Mesenchymal stem cell (in vitro differentiated cells and primary cell): Measurements from ENCODE around the gene TK1.
A peak's percentile ranks its signal among the peaks of the same experiment; 100 is the strongest.

Experiments used
- DNase-seq: peaks from one replicate; pipeline ENCODE4 v3.0.0-alpha.2; 2013
- H2AFZ ChIP-seq: one replicate; pipeline ENCODE4 v1.6.1; 2013; ENCODE audit warnings: low read depth, mild to moderate bottlenecking, control low read depth, inconsistent platforms, low read length, moderate library complexity
- H2AK5ac ChIP-seq: 2 replicates; pipeline ENCODE4 v1.6.1; 2013; ENCODE audit warnings: low read length, moderate library complexity, mild to moderate bottlenecking, inconsistent platforms; ENCODE audit not compliant: severe bottlenecking
- H2BK120ac ChIP-seq: one replicate; pipeline ENCODE4 v1.6.1; 2013; ENCODE audit warnings: low read depth, mild to moderate bottlenecking, inconsistent platforms, low read length, moderate library complexity
- H2BK12ac ChIP-seq, 2 experiments: one replicate each; pipeline ENCODE4 v1.6.1; 2013; ENCODE audit warnings: inconsistent platforms in 2 of 2, low read length in 2 of 2, mild to moderate bottlenecking in 2 of 2, moderate library complexity in 2 of 2, control low read depth in 1 of 2
- H2BK15ac ChIP-seq: one replicate; pipeline ENCODE4 v1.6.1; 2013; ENCODE audit warnings: mild to moderate bottlenecking, low read depth, inconsistent platforms; ENCODE audit not compliant: poor library complexity, severe bottlenecking
- H2BK5ac ChIP-seq: 2 replicates; pipeline ENCODE4 v1.6.1; 2013; ENCODE audit warnings: low read depth, mild to moderate bottlenecking, low read length, control low read depth, inconsistent platforms; ENCODE audit not compliant: poor library complexity, severe bottlenecking
- H3K14ac ChIP-seq, 2 experiments: one replicate each; pipeline ENCODE4 v1.6.1; 2013; ENCODE audit warnings: inconsistent platforms in 2 of 2, low read length in 2 of 2, control low read depth in 1 of 2, mild to moderate bottlenecking in 1 of 2, moderate library complexity in 1 of 2
- H3K18ac ChIP-seq, 2 experiments: one replicate each; pipeline ENCODE4 v1.6.1; 2013; ENCODE audit warnings: inconsistent platforms in 2 of 2, low read length in 2 of 2, control low read depth in 1 of 2, low read depth in 1 of 2, mild to moderate bottlenecking in 1 of 2
- H3K23ac ChIP-seq, 2 experiments: one replicate each; pipeline ENCODE4 v1.6.1; 2013; ENCODE audit warnings: inconsistent platforms in 2 of 2, low read length in 2 of 2, mild to moderate bottlenecking in 2 of 2, moderate library complexity in 2 of 2, control low read depth in 1 of 2
- H3K27ac ChIP-seq: 2 replicates; pipeline ENCODE4 v1.5.1; 2013; ENCODE audit warnings: mild to moderate bottlenecking, moderate library complexity, low read length, control low read depth, inconsistent platforms; ENCODE audit not compliant: poor library complexity, severe bottlenecking
- H3K27me3 ChIP-seq, 2 experiments: 2 replicates each; pipeline versions ENCODE4 v1.6.1 to v1.7.0; 2013; ENCODE audit warnings: low read length in 2 of 2, mild to moderate bottlenecking in 2 of 2, moderate library complexity in 2 of 2, control low read depth in 1 of 2, inconsistent platforms in 1 of 2; ENCODE audit not compliant: control insufficient read depth in 1 of 2, insufficient read depth in 1 of 2
- H3K36me3 ChIP-seq, 2 experiments: 2 replicates each; pipeline versions ENCODE4 v1.6.1 to v1.7.0; 2013; ENCODE audit warnings: low read length in 2 of 2, control low read depth in 1 of 2, inconsistent platforms in 1 of 2, low read depth in 1 of 2, mild to moderate bottlenecking in 1 of 2; ENCODE audit not compliant: insufficient read depth in 2 of 2, control insufficient read depth in 1 of 2
- H3K4ac ChIP-seq, 2 experiments: one replicate each; pipeline ENCODE4 v1.6.1; 2013; ENCODE audit warnings: inconsistent platforms in 2 of 2, low read length in 2 of 2, mild to moderate bottlenecking in 2 of 2, moderate library complexity in 2 of 2, control low read depth in 1 of 2, low read depth in 1 of 2
- H3K4me1 ChIP-seq: 2 replicates; pipeline ENCODE4 v1.6.1; 2013; ENCODE audit warnings: low read depth, low read length, control low read depth; ENCODE audit not compliant: control insufficient read depth, insufficient read depth
- H3K4me2 ChIP-seq: 2 replicates; pipeline ENCODE4 v1.6.1; 2013; ENCODE audit warnings: low read length, mild to moderate bottlenecking, inconsistent platforms; ENCODE audit not compliant: poor library complexity, severe bottlenecking
- H3K4me3 ChIP-seq, 2 experiments: 2 replicates each; pipeline versions ENCODE4 v1.5.1 to v1.7.0; 2013; ENCODE audit warnings: low read length in 2 of 2, mild to moderate bottlenecking in 2 of 2, control low read depth in 1 of 2, low read depth in 1 of 2; ENCODE audit not compliant: insufficient read depth in 1 of 2
- H3K79me1 ChIP-seq: replicated peaks from 2 replicates; pipeline ENCODE4 v1.6.1; 2013; ENCODE audit warnings: mild to moderate bottlenecking, control low read depth, low read length, inconsistent platforms; ENCODE audit not compliant: poor library complexity, severe bottlenecking
- H3K9ac ChIP-seq: 2 replicates; pipeline ENCODE4 v1.7.0; 2013; ENCODE audit warnings: mild to moderate bottlenecking, low read length, moderate library complexity
- H3K9me3 ChIP-seq: 2 replicates; pipeline ENCODE4 v1.7.0; 2013; ENCODE audit warnings: mild to moderate bottlenecking, low read length; ENCODE audit not compliant: control insufficient read depth
- H4K8ac ChIP-seq: one replicate; pipeline ENCODE4 v1.6.1; 2013; ENCODE audit warnings: inconsistent platforms, mild to moderate bottlenecking, low read length, moderate library complexity
- H4K91ac ChIP-seq: one replicate; pipeline ENCODE4 v1.6.1; 2013; ENCODE audit warnings: mild to moderate bottlenecking, low read length, inconsistent platforms
- WGBS: methylation state at CpG from one replicate; pipeline ENCODE4 v1.1.7; 2013; ENCODE audit warnings: mixed read lengths; 5-methylcytosine and 5-hydroxymethylcytosine counted together

TK1 gene

DNA sequence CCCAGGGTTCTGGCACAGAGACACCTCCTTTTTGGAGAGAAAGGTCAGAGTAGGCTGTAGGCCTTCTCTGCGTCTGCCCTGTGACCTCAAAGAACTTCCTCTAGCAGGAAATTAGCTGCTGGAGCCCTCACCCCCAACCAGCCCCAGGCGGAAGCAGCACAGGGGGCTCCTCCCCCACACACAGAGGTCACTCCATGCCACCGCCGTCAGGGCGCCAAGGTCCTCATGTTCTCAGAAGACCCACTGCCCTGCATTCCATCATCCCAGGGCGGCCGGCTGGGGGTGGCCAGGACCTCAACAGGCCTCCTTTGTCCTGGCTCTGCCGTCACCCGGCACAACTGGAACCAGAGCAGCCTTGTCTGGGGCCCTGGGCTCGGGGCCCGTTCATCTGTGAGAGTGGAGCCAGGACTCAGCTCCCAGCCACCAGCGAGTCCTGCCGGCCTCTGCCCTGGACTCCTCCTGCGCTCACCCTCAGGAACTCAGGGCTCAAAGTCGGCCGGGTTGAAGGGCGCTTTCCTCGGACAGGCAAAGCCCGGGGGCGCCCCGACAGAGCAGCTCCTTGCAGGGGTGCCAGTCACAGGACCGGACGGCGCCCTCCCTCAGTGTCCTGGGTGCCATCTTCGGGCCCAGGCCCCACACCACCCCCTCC, 59.5 kb downstream of the TK1 start:
- Histone ChIP-seq H3K4ac (peak overlapping the region; percentile 77 to 88), H3K4me1 (peaks cover 52% of the 10 kb centered on the region), H3K9me3 (no peaks in the 10 kb centered on the region), H2BK120ac (peak overlapping the region; percentile 91), H3K27me3 (peaks cover 3 to 55% of the 10 kb centered on the region in 2 experiments), H3K36me3 (peaks cover 0 to 41% of the 10 kb centered on the region in 2 experiments), H2AK5ac (peak overlapping the region; percentile 17), H2AFZ (no peak overlapping the region), H3K18ac (peak overlapping the region; percentile 78 to 94), H3K27ac (no peak overlapping the region), H3K9ac (no peak overlapping the region), H4K91ac (peak overlapping the region; percentile 92), H3K14ac (peak overlapping the region in 1 of 2 experiments; percentile 85), H2BK12ac (peak overlapping the region; percentile 75 to 91), H4K8ac (peak overlapping the region; percentile 90), H3K79me1 (peaks cover 18% of the 10 kb centered on the region), H2BK5ac (no peak overlapping the region), H2BK15ac (peak overlapping the region; percentile 97), H3K23ac (peak overlapping the region in 1 of 2 experiments; percentile 3), H3K4me2 (peak overlapping the region; percentile 72), H3K4me3 (peak overlapping the region in 1 of 2 experiments; percentile 71)
- peak; percentile 45 for DNase-seq
- 10% methylated on average over 25 of the region's 25 CpGs for WGBS

DNA sequence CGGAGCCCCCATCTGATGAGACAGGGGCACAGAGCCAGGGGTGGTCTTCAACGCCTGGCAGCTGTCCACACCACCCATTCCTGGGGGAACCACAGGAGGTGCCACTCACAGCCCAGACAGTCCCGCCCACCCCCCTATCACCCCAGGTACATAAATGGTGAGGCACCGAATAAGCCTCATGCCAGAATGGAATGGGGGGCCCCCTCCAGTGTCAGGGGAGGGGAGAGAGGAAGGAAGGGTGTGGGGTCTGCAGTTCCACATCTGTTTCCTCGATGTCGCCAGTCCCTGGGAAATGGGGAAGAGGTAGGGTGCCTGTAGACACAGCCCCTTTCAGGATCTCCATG, 60.0 kb downstream of the TK1 start:
- peaks cover 22% of the 10 kb centered on the region for H3K79me1 ChIP-seq
- peak overlapping the region; percentile 44 to 78 for H3K18ac ChIP-seq
- peak overlapping the region; percentile 17 for H2AK5ac ChIP-seq
- peak overlapping the region; percentile 72 for H3K4me2 ChIP-seq
- H3K27ac ChIP-seq = no peak overlapping the region
- no peak overlapping the region for H2BK5ac ChIP-seq
- H3K36me3 ChIP-seq = peaks cover 0 to 46% of the 10 kb centered on the region in 2 experiments
- H3K23ac ChIP-seq = no peak overlapping the region
- H3K27me3 ChIP-seq = peaks cover 3 to 51% of the 10 kb centered on the region in 2 experiments
- peak overlapping the region; percentile 3 to 77 for H3K4ac ChIP-seq
- H3K9me3 ChIP-seq = no peaks in the 10 kb centered on the region
- H3K4me1 ChIP-seq = peaks cover 47% of the 10 kb centered on the region
- no peak overlapping the region for H2BK120ac ChIP-seq
- no peak overlapping the region for H3K9ac ChIP-seq
- H2BK12ac ChIP-seq = no peak overlapping the region
- no peak overlapping the region for H3K14ac ChIP-seq
- H2BK15ac ChIP-seq = peak overlapping the region; percentile 44
- peak overlapping the region; percentile 56 for H4K91ac ChIP-seq
- WGBS = 67% methylated on average over 4 of the region's 6 CpGs
- no peak overlapping the region for H3K4me3 ChIP-seq
- no peak overlapping the region for H2AFZ ChIP-seq
- H4K8ac ChIP-seq = peak overlapping the region; percentile 69
- DNase-seq = no peak

DNA sequence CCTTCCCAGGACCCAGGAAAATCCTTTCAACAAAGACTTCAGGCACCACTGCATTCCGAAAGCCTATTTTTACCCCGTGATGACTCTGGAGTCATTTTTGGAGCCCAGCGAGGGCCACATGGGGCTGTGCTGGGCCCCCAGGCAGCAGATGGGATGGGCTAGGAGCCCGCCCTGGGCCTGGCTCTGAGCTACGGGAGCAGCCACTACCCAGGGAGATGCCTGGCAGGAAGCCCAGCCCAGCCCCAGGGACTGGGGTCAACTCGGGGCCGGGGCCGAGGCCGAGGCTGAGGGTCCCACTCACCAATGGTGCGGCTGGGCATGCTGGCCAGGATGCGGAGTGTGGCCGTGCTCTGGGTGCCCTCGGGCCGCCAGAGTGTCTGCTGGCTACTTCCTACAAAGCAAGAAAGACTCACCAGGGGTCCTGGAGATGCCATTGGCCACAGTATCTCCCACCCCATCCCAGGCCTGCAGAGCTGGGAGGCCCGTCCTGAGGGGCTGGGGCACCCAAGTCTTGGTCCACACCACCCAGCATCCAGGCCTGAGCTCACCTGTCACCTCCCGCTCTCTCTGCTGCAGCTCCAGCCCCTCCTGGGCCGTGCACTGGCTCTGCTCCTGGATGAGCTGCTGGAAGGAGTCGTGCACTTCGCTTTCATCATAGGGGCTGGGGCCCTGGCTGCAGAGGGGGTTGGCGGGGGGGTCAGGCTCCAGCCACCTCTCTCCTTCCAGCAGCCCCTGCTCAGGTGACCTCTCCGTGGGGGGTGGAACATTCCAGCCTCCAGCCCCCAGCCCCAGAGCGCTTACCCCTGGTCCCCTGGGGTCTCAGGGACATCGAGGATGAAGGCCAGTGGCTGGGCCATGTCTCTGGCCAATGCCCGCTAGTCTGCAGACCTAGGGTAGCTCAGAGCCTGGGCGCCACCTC, 60.6 kb downstream of the TK1 start:
- Histone ChIP-seq H3K79me1 (peaks cover 28% of the 10 kb centered on the region), H2AK5ac (no peak overlapping the region), H3K27ac (no peak overlapping the region), H3K9ac (no peak overlapping the region), H3K27me3 (peaks cover 3 to 47% of the 10 kb centered on the region in 2 experiments), H2BK5ac (no peak overlapping the region), H3K14ac (no peak overlapping the region), H3K9me3 (no peaks in the 10 kb centered on the region), H4K91ac (peak overlapping the region; percentile 47), H3K36me3 (peaks cover 0 to 52% of the 10 kb centered on the region in 2 experiments), H3K4ac (peak overlapping the region in 1 of 2 experiments; percentile 3), H2BK120ac (peak overlapping the region; percentile 9), H2BK12ac (no peak overlapping the region), H4K8ac (no peak overlapping the region), H3K4me2 (no peak overlapping the region), H3K4me3 (peak overlapping the region in 1 of 2 experiments; percentile 8), H3K23ac (no peak overlapping the region), H2AFZ (no peak overlapping the region), H3K4me1 (peaks cover 44% of the 10 kb centered on the region), H2BK15ac (peak overlapping the region; percentile 30), H3K18ac (peak overlapping the region; percentile 18 to 47)
- WGBS = 89% methylated on average over 25 of the region's 25 CpGs
- DNase-seq = no peak
